ENCODE results near the gene SH2D7.

Gene SH2D7

GRCh38 chr15:78104566-78105475, 12.5 kb downstream of the SH2D7 start:
- DNase-seq (ENCODE audit: low read depth): no peak

DNA sequence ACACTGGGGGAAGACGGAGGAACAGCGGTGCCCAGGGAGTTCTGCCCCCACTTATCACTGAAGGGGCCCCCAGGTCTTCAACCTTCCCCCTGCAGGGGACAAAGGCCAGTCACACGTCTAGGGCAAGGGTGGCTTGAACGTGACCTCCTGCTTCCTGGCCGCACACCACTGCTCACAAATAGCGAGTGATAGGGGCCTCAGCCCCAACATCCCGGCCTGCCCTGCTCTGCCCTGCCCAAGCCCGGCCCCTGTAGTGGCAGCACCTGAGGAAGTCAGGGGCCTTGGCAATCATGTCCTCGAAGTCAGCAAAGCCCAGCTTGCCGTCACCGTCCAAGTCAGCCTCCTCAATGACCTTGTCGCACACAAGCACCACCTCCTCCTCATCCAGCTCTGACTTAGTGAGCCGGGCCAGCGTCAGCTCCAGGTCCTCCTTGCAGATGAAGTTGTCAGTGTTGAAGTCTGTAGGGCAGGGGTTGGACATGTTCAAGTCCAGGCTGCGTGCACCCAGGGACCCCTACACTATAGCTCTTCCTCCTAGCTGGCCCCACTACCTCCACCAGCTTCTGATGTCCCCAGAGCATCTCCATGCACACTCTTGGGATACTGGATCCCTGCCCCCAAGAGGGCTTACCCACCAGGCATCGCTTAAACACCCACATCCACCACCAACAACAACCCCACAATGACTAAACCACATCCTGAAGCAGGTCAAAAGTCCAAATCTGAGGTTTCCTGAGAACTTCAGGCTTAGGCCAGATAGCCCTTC, 13.3 kb downstream of the SH2D7 start:
- no peak for DNase-seq (ENCODE audit: low read depth)

GRCh38 chr15:78107471-78107870, 15.1 kb downstream of the SH2D7 start:
- no peak for DNase-seq (ENCODE audit: low read depth)

DNA sequence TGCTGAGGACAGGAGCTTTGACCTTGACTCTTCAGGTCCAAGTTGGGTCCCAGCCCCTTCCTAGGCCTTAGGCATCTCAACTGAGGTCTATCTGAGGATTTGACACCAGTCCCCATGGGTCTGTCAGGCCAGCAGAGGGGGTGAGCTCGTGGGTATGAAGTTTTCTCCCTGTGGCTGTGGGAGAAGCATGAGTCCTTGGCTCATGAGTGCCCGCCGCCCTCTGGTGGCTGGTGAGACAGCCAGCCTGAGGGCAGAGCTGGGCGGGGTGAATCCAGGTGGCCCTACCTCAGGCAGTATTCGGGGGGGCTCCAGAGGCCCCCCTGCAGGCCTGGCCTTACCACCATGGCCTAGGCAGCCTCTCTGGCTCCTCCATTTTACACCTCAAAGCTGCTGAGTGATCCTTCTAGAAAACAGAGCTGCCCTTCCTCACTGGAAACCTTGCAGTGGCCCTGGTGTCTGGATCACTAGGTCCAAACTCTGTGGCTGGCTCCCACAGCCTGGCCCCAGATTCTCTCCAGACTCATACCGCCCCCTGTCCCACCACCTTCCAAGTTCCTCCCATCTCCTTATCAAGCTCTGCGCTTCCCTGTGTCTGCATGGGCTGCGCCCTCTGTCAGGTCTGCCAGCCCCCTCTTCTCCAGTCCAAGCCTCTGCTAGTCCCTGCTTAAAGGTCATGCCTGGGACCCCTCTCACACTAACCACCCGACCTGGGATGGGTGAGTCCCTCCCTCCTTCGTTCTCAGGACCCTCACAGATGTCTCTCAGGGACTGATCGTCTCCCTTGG, 16.1 kb downstream of the SH2D7 start:
- peak; percentile 72 for DNase-seq (ENCODE audit: low read depth)

DNA sequence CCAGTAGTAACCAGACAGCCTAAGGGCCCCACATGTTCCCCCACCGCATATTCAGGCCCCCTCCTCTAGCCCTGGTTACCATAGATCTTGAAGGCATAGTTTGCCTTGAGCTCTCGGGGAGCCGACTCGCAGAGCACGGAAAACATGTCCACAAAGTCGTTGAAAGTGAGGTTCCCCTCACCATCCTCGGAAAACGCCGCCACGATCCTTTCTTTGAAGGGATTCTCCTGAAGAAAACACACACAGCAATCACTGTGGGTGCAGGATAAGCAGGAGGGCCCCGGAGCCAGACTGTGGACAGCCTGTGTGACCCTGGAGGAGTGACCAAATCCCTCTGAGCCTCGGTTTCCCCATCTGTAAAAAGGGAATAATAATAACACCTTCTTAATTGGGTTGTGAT, 16.8 kb downstream of the SH2D7 start:
- DNase-seq (ENCODE audit: low read depth): no peak

GRCh38 chr15:78110096-78110495, 17.7 kb downstream of the SH2D7 start:
- DNase-seq (ENCODE audit: low read depth): no peak

- no peak for DNase-seq (ENCODE audit: low read depth)
Measured at GRCh38 chr15:78110916-78111475, 18.6 kb downstream of the SH2D7 start.

DNA sequence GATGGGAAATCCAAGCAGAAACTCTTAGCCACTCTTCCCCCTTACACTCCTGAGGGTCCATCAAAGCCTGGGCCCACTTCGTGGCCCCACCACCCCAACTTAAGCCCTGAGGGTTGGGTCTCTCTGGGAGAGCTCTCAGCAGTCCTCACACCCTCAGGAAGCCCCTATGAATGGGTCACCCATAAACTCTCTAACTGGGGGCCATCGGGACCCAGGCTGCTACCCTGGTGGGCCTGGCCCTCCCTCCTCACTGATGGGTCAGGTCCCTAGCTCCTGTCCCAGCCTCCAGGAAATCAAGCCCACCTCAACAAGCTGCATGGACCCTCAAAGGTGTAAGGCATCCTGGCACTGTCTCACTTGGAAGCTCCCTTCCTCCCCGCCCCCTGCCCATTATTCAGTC, 19.4 kb downstream of the SH2D7 start:
- no peak for DNase-seq (ENCODE audit: low read depth)

- no peak for DNase-seq (ENCODE audit: low read depth)
Measured at GRCh38 chr15:78112551-78112950, 20.2 kb downstream of the SH2D7 start.

DNA sequence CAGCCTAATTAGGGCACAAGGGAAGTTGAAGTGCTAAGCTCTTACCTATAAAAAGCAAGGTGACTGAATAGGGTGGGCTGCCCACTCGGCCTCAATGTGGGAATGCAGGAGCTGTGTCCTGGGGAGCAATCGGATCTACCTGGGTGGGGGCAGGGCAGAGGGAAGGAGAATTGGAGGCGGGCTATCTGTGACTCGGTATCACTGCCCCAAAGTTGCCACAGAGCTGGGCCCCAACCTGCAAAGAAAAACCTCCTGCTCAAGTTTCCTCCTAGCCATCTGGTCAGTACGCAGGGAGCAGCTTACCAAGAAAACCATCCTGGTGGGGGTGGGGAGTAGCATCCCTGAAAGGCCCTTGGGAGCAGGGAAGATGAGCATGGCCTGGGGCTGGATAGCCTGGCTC, 28.2 kb downstream of the SH2D7 start:
- DNase-seq (ENCODE audit: low read depth): no peak

DNA sequence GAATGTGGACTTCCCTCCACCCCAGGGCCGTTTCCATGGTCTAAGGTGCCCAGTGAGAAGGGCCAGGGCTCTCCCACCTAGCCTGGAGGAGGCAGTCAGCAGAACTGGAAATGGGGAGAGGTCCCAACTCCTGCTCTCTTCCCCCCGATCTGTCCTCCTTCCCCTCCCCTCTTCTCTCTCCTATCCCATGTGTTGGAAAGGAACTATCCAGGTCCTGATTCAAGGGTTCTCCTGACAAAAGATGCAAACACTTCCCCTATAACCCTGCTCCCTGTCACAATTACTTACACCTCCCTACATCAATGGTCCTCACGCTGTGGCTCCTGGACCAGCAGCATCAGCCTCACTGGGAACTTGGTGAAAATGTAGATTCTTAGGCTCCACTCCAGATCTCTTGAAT, 32.9 kb downstream of the SH2D7 start:
- no peak for DNase-seq (ENCODE audit: low read depth)

- DNase-seq (ENCODE audit: low read depth): no peak
Measured at GRCh38 chr15:78127882-78128281, 35.5 kb downstream of the SH2D7 start.

DNA sequence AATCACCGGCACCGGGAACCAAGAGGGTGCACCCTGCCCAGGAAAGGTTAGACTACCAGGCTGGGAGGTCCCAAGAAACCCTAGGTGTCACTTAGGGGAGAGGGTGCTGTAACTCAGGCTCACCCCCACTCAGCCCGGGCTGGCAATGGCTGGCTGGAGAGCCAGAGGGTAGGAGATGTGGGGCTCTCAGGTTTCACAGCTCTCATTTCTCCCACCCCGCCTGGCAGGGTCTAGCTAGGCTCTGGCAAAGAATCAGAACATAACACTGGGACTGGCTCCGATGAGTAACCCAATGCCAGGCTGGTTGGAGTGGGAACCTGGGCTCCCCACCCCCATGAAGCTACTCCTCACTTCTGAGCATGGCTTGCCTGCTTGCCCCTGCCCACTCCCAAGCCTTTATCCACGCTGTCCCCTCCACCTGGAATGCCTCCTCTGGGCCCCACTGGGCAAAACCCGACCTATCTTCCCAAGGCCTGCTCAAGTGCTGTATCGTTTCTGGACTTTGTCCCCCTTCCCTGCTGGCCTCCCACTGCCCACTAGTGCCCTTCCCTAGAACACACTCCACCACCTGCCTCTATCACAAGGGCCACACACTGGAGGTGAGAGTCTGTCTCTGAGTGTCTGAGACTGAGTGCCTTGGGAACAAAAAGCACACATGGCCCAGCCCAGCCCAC, 36.9 kb downstream of the SH2D7 start:
- no peak for DNase-seq (ENCODE audit: low read depth)

DNA sequence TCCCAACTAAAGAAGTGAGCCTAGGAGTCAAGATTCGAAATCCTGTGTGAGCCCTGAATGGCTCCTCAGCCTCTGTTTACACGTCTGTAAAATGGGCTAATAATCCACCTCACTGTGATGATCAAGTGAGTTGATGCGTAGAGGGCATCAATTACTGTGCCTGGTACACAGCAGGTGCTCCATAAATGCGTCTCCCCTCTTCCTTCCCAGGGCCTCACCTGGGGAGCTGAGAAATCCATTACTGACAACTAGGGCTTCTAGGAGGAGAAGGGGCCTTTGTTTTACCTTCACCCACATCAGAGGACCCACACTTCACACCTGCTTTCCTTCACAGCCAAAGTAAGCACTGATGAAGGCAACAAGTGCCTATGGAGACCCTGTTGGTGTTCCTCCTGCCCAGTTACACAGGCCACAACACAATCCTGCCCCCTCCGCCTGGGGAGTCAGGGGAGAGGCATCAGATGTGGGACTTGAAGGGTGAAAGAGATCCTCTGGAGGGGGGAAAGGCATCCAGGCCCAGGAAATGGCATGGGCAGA, 37.5 kb downstream of the SH2D7 start:
- DNase-seq (ENCODE audit: low read depth): no peak

- no peak for DNase-seq (ENCODE audit: low read depth)
Measured at GRCh38 chr15:78130466-78131294, 38.3 kb downstream of the SH2D7 start.

DNA sequence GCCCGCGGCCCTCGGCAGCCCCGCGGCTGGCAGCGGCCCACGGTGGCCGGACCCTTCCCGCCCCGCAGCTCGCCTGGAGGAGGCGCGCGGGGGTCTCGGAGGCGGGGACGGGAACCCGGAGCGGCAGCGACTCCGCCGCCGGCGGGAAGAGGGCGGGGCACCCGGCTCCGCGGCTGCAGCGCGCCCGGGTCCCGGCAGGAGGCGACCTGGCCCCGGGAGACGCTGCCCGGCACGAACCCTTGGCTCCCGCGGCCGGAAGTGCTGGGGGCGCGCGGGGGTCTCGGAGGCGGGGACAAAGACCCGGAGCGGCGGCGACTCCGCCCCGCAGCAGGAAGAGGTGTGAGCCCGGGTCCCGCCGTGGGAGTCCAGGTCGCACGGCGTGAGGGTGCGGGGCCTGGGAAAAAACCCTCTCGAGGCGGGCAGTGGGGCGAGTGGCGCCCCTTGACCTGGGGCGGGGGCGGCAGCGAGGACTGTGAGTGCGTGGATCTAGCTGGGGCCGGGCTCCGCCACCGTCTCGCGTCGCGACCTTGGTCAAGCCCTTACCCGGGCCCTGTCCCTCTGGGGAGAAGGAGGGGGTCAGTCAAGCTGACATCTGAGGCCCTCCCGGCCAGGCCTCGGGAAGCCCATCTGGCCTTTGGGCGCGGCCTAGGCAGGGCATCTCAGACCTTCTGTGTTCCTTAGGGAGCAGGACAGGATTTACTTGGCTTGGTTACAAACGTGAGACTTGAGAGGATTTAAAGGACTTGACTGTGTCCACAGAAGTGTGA, 39.1 kb downstream of the SH2D7 start, which contains the start of gene CIB2:
CIB2 (minus strand) TSS at position 151 of the 767 bp plus-strand sequence. CDS start 230 bp downstream, outside the sequence.
- DNase-seq (ENCODE audit: low read depth): no peak

DNA sequence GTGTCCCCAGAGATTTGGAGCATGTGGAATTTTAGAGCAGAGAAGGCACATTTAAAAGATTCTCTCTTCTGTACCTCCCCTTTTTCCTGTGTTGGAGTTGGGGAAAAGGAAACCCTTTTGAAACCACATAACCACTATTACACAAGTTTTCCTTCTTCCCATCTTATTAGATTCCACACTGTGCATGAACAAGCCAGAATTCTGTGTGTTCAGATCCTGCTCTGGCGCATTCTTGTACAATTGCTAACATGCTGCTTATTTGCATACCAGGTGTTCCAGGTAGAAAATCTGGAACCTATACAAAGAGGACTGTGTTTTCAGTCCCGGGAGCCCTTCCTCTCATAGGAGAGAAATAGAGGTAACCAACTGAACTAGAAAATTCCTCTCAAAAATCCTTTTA, 41.4 kb downstream of the SH2D7 start:
- DNase-seq (ENCODE audit: low read depth): no peak

DNA sequence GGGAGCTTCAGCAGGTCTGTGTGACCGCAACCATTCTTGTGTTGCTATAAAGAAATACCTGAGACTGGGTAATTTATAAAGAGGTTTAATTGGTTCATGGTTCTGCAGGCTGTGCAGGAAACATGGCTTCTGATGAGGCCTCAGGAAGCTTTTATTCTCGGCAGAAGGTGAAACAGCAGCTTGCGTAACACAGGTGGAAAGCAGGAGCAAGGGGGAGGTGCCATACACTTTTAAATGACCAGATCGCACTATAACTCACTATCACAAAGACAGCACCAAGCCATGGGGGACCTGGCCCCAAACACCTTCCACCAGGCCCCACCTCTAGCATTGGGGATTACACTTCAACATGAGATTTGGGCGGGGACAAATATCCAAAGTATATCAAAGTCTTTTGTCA, 47.2 kb downstream of the SH2D7 start:
- no peak for DNase-seq (ENCODE audit: low read depth)

- DNase-seq (ENCODE audit: low read depth): no peak
Measured at GRCh38 chr15:78140292-78140691, 47.9 kb downstream of the SH2D7 start.
